Activated naive CD4-positive, alpha-beta T cell treated with anti-CD3 and anti-CD28 coated beads, Interleukin-2, amount 50 U/mL, for 24 hours (primary cell): ENCODE results near the gene AKAIN1.

Source experiments
- H3K27ac Mint-ChIP-seq: one replicate; pipeline ENCODE4 v1.8.0; 2021; ENCODE audit warnings: mild to moderate bottlenecking, mixed read lengths
- H3K27me3 Mint-ChIP-seq: one replicate; pipeline ENCODE4 v1.8.0; 2021; ENCODE audit warnings: mixed read lengths
- H3K36me3 Mint-ChIP-seq: one replicate; pipeline ENCODE4 v1.8.0; 2021; ENCODE audit warnings: mixed read lengths
- H3K4me1 Mint-ChIP-seq: one replicate; pipeline ENCODE4 v1.8.0; 2021; ENCODE audit warnings: mixed read lengths
- H3K4me3 Mint-ChIP-seq: one replicate; pipeline ENCODE4 v1.8.0; 2021; ENCODE audit warnings: mild to moderate bottlenecking, mixed read lengths
- H3K9me3 Mint-ChIP-seq: one replicate; pipeline ENCODE4 v1.8.0; 2021; ENCODE audit warnings: mixed read lengths

The AKAIN1 gene

DNA sequence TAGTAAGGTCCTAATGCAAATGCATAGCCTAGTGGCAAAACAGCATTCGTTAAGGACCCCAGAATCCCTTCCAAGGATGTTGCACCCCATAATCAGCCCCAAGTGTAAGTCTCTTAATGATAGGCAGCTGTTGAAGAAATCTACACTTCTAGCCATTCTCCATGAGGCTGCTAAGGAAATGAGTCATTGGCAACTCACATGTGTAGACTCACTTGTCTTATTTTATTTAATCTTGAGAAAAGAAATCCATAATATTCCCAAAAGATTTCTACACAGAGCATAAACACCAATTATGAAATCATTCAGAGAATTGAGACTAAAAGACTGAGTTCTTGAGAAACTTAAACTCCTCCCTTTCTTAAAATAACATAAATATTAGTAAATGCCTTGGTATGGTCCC, 52.4 kb downstream of the AKAIN1 start:
- peaks cover 2% of the 10 kb centered on the region for H3K36me3 Mint-ChIP-seq
- H3K9me3 Mint-ChIP-seq: peaks cover 5% of the 10 kb centered on the region
- no peaks in the 10 kb centered on the region for H3K27me3 Mint-ChIP-seq
- H3K4me1 Mint-ChIP-seq: peaks cover 37% of the 10 kb centered on the region
- H3K27ac Mint-ChIP-seq: no peak overlapping the region
- no peak overlapping the region for H3K4me3 Mint-ChIP-seq

DNA sequence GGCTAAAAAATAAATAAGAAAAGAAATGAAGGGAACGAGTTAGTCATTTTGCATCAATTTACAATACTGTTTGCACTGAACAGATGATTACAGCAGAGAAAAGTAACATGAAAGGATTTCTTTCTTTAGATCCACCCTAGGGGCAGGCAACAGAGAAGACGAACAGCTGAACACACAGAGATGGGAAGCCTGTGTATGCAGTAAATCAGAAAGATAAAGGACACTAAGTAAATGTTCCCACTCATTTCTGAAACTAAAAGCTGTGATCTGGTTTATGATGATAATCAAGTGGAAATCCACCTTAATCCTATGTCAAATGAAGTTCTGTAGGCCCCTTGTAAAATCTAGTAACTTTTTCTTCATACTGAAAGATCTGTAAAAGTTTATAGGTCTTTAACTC, 54.2 kb downstream of the AKAIN1 start:
- Mint-ChIP-seq H3K4me3 (peak overlapping the region; percentile 24), H3K36me3 (peaks cover 2% of the 10 kb centered on the region), H3K4me1 (peaks cover 37% of the 10 kb centered on the region), H3K27me3 (no peaks in the 10 kb centered on the region), H3K27ac (no peak overlapping the region), H3K9me3 (peaks cover 5% of the 10 kb centered on the region)

DNA sequence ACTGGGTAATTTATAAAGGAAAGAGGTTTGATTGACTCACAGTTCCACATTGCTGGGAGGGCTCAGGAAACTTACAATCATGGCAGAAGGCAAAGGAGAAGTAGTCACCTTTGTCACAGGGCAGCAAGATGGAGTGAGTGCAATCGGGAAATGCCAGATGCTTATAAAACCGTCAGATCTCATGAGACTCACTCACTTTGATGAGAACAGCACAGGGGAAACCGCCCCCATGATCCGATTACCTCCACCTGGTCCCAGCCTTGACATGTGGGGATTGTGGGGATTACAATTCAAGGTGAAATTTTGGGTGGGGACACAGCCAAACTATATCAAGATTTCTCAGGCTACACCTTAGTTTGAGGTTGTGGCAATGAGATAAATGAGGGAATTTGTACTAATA, 54.9 kb downstream of the AKAIN1 start:
- H3K4me3 Mint-ChIP-seq: no peak overlapping the region
- H3K27me3 Mint-ChIP-seq: no peaks in the 10 kb centered on the region
- H3K36me3 Mint-ChIP-seq: no peaks in the 10 kb centered on the region
- peak overlapping the region; percentile 80 for H3K27ac Mint-ChIP-seq
- H3K9me3 Mint-ChIP-seq: no peaks in the 10 kb centered on the region
- H3K4me1 Mint-ChIP-seq: peaks cover 34% of the 10 kb centered on the region

DNA sequence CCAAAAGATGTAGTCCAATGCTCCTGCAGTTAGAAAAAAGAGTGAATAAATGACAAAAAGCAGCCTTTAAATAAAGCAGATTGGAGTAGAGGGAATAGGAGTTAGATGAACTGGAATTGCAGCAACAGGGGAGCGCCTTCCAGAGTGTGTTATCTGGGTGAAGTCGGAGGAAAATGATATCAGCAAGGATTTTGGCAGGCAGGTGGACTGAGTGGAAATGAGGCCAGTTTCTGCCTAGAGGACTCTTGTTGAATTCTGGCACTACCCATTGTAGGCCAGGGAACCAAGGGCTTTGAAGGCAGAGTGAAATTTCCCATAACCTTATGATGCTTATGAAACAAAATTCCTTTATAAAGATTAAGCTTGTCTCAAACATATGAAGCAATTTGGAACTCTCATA, 59.8 kb downstream of the AKAIN1 start:
- H3K4me1 Mint-ChIP-seq: peaks cover 11% of the 10 kb centered on the region
- H3K4me3 Mint-ChIP-seq: no peak overlapping the region
- no peak overlapping the region for H3K27ac Mint-ChIP-seq
- H3K36me3 Mint-ChIP-seq: no peaks in the 10 kb centered on the region
- no peaks in the 10 kb centered on the region for H3K27me3 Mint-ChIP-seq
- no peaks in the 10 kb centered on the region for H3K9me3 Mint-ChIP-seq

- H3K9me3 Mint-ChIP-seq: no peaks in the 10 kb centered on the region
- H3K27ac Mint-ChIP-seq: peak overlapping the region; percentile 33
- peaks cover 18% of the 10 kb centered on the region for H3K4me1 Mint-ChIP-seq
- no peak overlapping the region for H3K4me3 Mint-ChIP-seq
- H3K27me3 Mint-ChIP-seq: no peaks in the 10 kb centered on the region
- H3K36me3 Mint-ChIP-seq: no peaks in the 10 kb centered on the region
Measured at GRCh38 chr18:5132987-5133386, 64.1 kb downstream of the AKAIN1 start.

DNA sequence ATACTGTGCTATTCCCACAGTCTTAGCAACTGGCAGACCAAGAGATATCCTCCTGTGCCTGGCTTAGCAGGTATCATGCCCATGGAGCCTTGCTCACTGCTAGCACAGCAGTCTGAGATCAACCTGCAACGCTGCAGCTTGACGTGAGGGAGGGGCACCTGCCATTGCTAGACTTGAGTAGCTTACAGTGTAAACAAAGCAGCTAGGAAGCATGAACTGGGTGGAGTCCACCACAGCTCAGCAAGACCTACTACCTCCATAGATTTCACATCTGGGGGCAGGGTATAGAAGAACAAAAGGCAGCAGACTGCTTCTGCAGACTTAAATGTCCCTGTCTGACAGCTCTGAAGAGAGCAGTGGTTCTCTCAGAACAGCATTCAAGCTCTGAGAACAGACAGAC, 74.8 kb downstream of the AKAIN1 start:
- H3K36me3 Mint-ChIP-seq: peaks cover 27% of the 10 kb centered on the region
- no peaks in the 10 kb centered on the region for H3K27me3 Mint-ChIP-seq
- peaks cover 30% of the 10 kb centered on the region for H3K9me3 Mint-ChIP-seq
- H3K4me1 Mint-ChIP-seq: peaks cover 16% of the 10 kb centered on the region
- peak overlapping the region; percentile 37 for H3K4me3 Mint-ChIP-seq
- H3K27ac Mint-ChIP-seq: no peak overlapping the region

- no peaks in the 10 kb centered on the region for H3K27me3 Mint-ChIP-seq
- peaks cover 14% of the 10 kb centered on the region for H3K9me3 Mint-ChIP-seq
- H3K36me3 Mint-ChIP-seq: peaks cover 1% of the 10 kb centered on the region
- H3K27ac Mint-ChIP-seq: no peak overlapping the region
- peaks cover 8% of the 10 kb centered on the region for H3K4me1 Mint-ChIP-seq
- no peak overlapping the region for H3K4me3 Mint-ChIP-seq
Measured at GRCh38 chr18:5110266-5110665, 86.8 kb downstream of the AKAIN1 start.

GRCh38 chr18:5107988-5108387, 89.1 kb downstream of the AKAIN1 start:
- Mint-ChIP-seq H3K27me3 (no peaks in the 10 kb centered on the region), H3K4me3 (no peak overlapping the region), H3K27ac (no peak overlapping the region)

DNA sequence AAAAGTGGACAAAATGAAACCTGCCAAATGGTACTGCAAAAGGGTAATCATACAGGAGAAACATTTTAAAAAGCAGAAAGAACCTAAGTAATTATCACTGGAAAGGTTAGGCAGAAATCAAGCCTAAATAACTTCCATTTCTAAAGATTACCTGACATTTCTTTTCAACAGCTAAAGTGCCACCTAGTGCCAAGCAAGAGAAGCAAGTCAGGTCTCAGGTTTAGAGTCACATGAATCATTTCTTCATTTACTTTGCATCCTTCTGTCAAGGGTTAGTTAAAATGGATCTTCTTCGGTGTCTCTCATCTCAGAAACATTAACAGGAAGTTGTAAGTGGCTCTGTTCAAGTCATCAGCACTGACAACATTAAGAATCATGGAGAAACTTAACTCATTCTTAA, 90.3 kb downstream of the AKAIN1 start:
- no peaks in the 10 kb centered on the region for H3K27me3 Mint-ChIP-seq
- H3K27ac Mint-ChIP-seq: no peak overlapping the region
- no peaks in the 10 kb centered on the region for H3K36me3 Mint-ChIP-seq
- no peak overlapping the region for H3K4me3 Mint-ChIP-seq
- H3K4me1 Mint-ChIP-seq: peaks cover 21% of the 10 kb centered on the region
- H3K9me3 Mint-ChIP-seq: no peaks in the 10 kb centered on the region

More at GRCh38 chr18:5107988-5108387, 89.1 kb downstream of the AKAIN1 start:
- peaks cover 21% of the 10 kb centered on the region for H3K4me1 Mint-ChIP-seq
- H3K36me3 Mint-ChIP-seq: no peaks in the 10 kb centered on the region
- no peaks in the 10 kb centered on the region for H3K9me3 Mint-ChIP-seq

GRCh38 chr18:5104246-5104645, 92.8 kb downstream of the AKAIN1 start:
- Mint-ChIP-seq H3K4me1 (peaks cover 21% of the 10 kb centered on the region), H3K36me3 (no peaks in the 10 kb centered on the region), H3K27me3 (no peaks in the 10 kb centered on the region), H3K9me3 (no peaks in the 10 kb centered on the region), H3K27ac (no peak overlapping the region), H3K4me3 (no peak overlapping the region)

- Mint-ChIP-seq H3K9me3 (no peaks in the 10 kb centered on the region), H3K4me3 (no peak overlapping the region), H3K36me3 (no peaks in the 10 kb centered on the region), H3K27me3 (no peaks in the 10 kb centered on the region), H3K27ac (no peak overlapping the region), H3K4me1 (peaks cover 21% of the 10 kb centered on the region)
Measured at GRCh38 chr18:5103693-5104092, 93.4 kb downstream of the AKAIN1 start.

DNA sequence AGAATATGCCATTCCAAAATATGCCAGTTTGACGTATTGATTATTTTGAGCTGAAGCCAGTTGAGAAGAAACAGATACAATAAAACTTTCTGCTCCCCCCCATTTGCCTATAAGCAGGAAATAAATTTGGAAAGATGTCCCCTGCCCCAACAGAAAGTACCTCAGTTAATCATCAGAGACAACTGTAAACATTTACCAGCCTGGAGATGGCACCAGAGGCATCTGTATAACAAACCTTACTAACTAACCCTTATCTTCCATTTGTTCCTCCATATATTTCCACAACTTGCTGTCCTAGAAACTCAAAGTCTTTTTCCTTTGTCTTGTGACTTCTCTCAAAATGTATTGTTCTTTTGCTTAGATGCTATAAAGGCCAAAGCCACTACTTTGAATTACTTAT, 93.8 kb downstream of the AKAIN1 start:
- H3K27me3 Mint-ChIP-seq: no peaks in the 10 kb centered on the region
- H3K36me3 Mint-ChIP-seq: no peaks in the 10 kb centered on the region
- peaks cover 21% of the 10 kb centered on the region for H3K4me1 Mint-ChIP-seq
- H3K9me3 Mint-ChIP-seq: no peaks in the 10 kb centered on the region
- no peak overlapping the region for H3K4me3 Mint-ChIP-seq
- no peak overlapping the region for H3K27ac Mint-ChIP-seq

DNA sequence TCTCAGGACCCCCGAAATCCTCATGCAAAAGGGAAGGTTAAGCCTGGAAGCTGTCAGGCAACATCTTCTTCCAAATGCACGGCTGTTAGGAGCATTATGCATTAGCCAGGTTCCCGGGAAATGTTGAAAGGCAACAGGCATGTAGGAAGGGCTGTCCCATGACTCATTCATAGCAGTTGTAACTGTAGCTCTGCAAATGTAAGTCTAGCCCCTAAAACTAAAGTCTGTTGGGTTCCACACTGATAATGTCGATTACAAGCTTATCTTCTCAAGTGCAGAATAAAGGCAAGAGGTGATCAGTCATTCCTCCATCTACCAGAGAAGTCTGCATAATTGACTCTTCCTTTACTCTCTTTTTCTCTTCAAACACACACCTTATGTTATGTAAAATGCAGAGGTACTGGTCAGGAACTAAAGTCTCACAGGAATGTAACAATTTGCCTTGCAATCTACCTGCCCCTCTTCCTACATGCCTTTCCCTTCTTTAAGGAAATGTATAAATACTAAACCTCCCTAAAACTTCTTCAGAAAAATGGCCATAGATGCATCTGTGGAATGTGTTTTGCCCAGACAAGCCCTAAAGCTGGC, 99.8 kb downstream of the AKAIN1 start:
- H3K36me3 Mint-ChIP-seq: peaks cover 2% of the 10 kb centered on the region
- H3K9me3 Mint-ChIP-seq: peaks cover 5% of the 10 kb centered on the region
- no peak overlapping the region for H3K27ac Mint-ChIP-seq

DNA sequence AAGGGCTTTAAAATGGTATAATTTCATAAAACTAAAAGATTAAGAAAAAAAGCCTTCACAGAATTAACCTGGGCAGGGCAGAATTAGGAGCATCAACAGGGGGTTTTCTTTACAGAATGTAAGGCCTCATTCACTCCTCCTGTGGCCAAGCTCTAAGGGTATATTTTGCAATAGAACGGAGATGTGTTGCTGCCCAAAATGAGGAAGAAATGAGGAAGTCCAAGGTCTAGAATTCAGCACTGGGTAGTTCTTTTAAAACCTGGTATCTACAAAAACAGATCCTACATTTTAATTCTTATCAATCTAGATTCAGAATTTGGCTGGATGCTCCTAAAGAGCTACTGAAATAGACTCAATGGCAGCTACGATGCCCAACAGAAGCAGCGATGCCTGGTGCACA, 101.8 kb downstream of the AKAIN1 start:
- Mint-ChIP-seq H3K9me3 (peaks cover 5% of the 10 kb centered on the region), H3K27me3 (no peaks in the 10 kb centered on the region), H3K4me3 (no peak overlapping the region), H3K27ac (no peak overlapping the region), H3K36me3 (peaks cover 2% of the 10 kb centered on the region), H3K4me1 (no peaks in the 10 kb centered on the region)

More for the DNA sequence above, 99.8 kb downstream of the AKAIN1 start:
- H3K27me3 Mint-ChIP-seq: no peaks in the 10 kb centered on the region
- H3K4me1 Mint-ChIP-seq: no peaks in the 10 kb centered on the region
- no peak overlapping the region for H3K4me3 Mint-ChIP-seq

DNA sequence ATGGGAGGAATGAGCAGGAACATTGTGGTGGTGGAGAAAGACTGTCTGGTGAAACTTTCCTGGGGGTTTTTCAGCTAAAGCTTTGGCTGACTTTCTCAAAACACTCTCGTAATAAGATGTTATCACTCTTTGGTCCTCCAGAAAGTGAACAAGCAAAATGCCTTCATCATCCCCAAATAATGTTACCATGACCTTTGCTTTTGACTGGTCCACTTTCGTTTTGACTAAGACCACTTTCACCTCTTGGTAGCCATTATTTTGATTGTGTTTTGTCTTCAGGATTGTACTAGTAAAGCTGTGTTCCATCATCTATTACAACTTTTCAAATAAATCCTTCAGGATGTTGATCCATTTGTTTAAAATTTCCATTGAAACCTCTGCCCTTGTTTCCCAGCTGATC, 103.2 kb downstream of the AKAIN1 start:
- peaks cover 4% of the 10 kb centered on the region for H3K36me3 Mint-ChIP-seq
- peaks cover 7% of the 10 kb centered on the region for H3K9me3 Mint-ChIP-seq
- no peak overlapping the region for H3K4me3 Mint-ChIP-seq
- no peaks in the 10 kb centered on the region for H3K27me3 Mint-ChIP-seq
- H3K27ac Mint-ChIP-seq: no peak overlapping the region
- no peaks in the 10 kb centered on the region for H3K4me1 Mint-ChIP-seq
